HCT116 (cell line): ENCODE data around the gene UVSSA.

Experiments used
- CTCF ChIP-seq, 3 experiments: fragments of 200-600 bp in 1 of 3; sonication (generic) in 1 of 3; IDR thresholded peaks in 2 of 3; conservative IDR thresholded peaks in 1 of 3; 2 replicates each; pipeline ENCODE4 v1.5.1; 2012 to 2017; ENCODE audit warnings: low read depth in 2 of 3, low read length in 2 of 3, antibody characterized with exemption in 1 of 3, borderline replicate concordance in 1 of 3, control low read depth in 1 of 3, mild to moderate bottlenecking in 1 of 3, mixed read lengths in 1 of 3, mixed run types in 1 of 3, moderate library complexity in 1 of 3; ENCODE audit not compliant: insufficient read depth in 1 of 3
- EGR1 ChIP-seq: IDR thresholded peaks from 2 replicates; pipeline ENCODE4 v1.6.1; 2012; ENCODE audit warnings: low read depth
- EZH2 ChIP-seq: fragments of 200-600 bp; sonication (generic); IDR thresholded peaks from 2 replicates; pipeline ENCODE4 v1.6.1; 2017; ENCODE audit warnings: antibody characterized with exemption, mixed run types
- POLR2A ChIP-seq: IDR thresholded peaks from 2 replicates; pipeline ENCODE4 v1.7.0; 2011; ENCODE audit warnings: borderline replicate concordance; ENCODE audit not compliant: insufficient read depth, insufficient read length; ENCODE audit errors: extremely low read depth

GRCh38 chr4:1310796-1311631, 36.0 kb upstream of the UVSSA start:
- TF ChIP-seq EZH2 (no peak), CTCF (IDR thresholded peaks at IDR 0.05 in 2 of 3, conservative IDR thresholded peaks at IDR 0.05 in 1 of 3; ENCODE audit: borderline replicate concordance in 1 of 3, insufficient read depth in 1 of 3, low read depth in 2 of 3, low read length in 2 of 3) (no peak), EGR1 (no peak), POLR2A (no peak)
